ENCODE data around the gene BIK. TPM values are rescaled to one million over a fixed set of nuclear protein-coding genes. Genes with fewer than 3 reads are reported as not detected.

The BIK gene
- total RNA-seq, 1 experiment from 2014 or later = 3.2 TPM

- CTCF ChIA-PET = interaction anchor here (0.7 to 1.8 kb wide), 2 partner anchors 59 to 104 kb away, joined by 3 to 6 read pairs; no protein-coding TSS in a partner anchor
- POLR2A ChIA-PET = interaction anchor here (0.6 kb wide), 1 partner anchor 295 kb away, joined by 3 read pairs; no protein-coding TSS in a partner anchor
- H3K4me1 Mint-ChIP-seq = no peaks in the 10 kb centered on the region
- H3K4me3 Mint-ChIP-seq = no peak overlapping the region
- no peaks in the 10 kb centered on the region for H3K27me3 Mint-ChIP-seq (ENCODE audit: low read depth)
- no peaks in the 10 kb centered on the region for H3K9me3 Mint-ChIP-seq
- H3K36me3 Mint-ChIP-seq = peaks cover 44% of the 10 kb centered on the region
- ATAC-seq = no peak
- no peak overlapping the region for H3K27ac Mint-ChIP-seq
- TF ChIP-seq TCF7 (CRISPR knock-in tag; IDR thresholded peaks at IDR 0.05; ENCODE audit: low read depth) (no peak), MYBL2 (CRISPR knock-in tag; IDR thresholded peaks at IDR 0.05) (no peak), SMAD3 (CRISPR knock-in tag; IDR thresholded peaks at IDR 0.05; ENCODE audit: borderline replicate concordance) (no peak), ZNF416 (CRISPR knock-in tag; IDR thresholded peaks at IDR 0.05) (no peak), ZNF121 (CRISPR knock-in tag; IDR thresholded peaks at IDR 0.05) (no peak), ZSCAN18 (CRISPR knock-in tag; IDR thresholded peaks at IDR 0.05) (no peak), PREB (CRISPR knock-in tag; IDR thresholded peaks at IDR 0.05; ENCODE audit: borderline replicate concordance) (no peak), NFATC4 (CRISPR knock-in tag; IDR thresholded peaks at IDR 0.05) (no peak), ZBTB21 (CRISPR knock-in tag; IDR thresholded peaks at IDR 0.05; ENCODE audit: borderline replicate concordance) (no peak), ZMAT4 (CRISPR knock-in tag; IDR thresholded peaks at IDR 0.05) (no peak), CREB1 (CRISPR knock-in tag; IDR thresholded peaks at IDR 0.05) (no peak), GABPB1 (CRISPR knock-in tag; IDR thresholded peaks at IDR 0.05) (no peak), E2F1 (CRISPR knock-in tag; IDR thresholded peaks at IDR 0.05) (no peak)
- DNase-seq (ENCODE audit: low spot score) = no peak
These were observed 59.0 kb downstream of the BIK start for GRCh38 chr22:43169310-43170130.

- POLR2A ChIA-PET = interaction anchor here (0.6 kb wide), 1 partner anchor 296 kb away, joined by 3 read pairs; no protein-coding TSS in a partner anchor
- no peak for DNase-seq (ENCODE audit: low spot score)
- Mint-ChIP-seq H3K4me1 (no peaks in the 10 kb centered on the region), H3K27ac (peak overlapping the region; percentile 53; the same call in 1 of the 2 replicates), H3K4me3 (no peak overlapping the region), H3K9me3 (no peaks in the 10 kb centered on the region), H3K36me3 (peaks cover 44% of the 10 kb centered on the region), H3K27me3 (ENCODE audit: low read depth) (no peaks in the 10 kb centered on the region)
- ATAC-seq = no peak
- CTCF ChIA-PET = interaction anchor here (1.8 kb wide), 1 partner anchor 59 kb away, joined by 6 read pairs; no protein-coding TSS in a partner anchor
- TF ChIP-seq TEAD1 (CRISPR knock-in tag; IDR thresholded peaks at IDR 0.05) (no peak), RELA (CRISPR knock-in tag; IDR thresholded peaks at IDR 0.05; ENCODE audit: borderline replicate concordance) (no peak), E2F5 (CRISPR knock-in tag; IDR thresholded peaks at IDR 0.05) (no peak), FOXP4 (CRISPR knock-in tag; IDR thresholded peaks at IDR 0.05) (no peak), ZNF423 (CRISPR knock-in tag; IDR thresholded peaks at IDR 0.05) (no peak), ZNF532 (CRISPR knock-in tag; IDR thresholded peaks at IDR 0.05; ENCODE audit: borderline replicate concordance) (no peak), ZNF396 (CRISPR knock-in tag; IDR thresholded peaks at IDR 0.05; ENCODE audit: borderline replicate concordance) (no peak), CREB1 (CRISPR knock-in tag; IDR thresholded peaks at IDR 0.05) (no peak)
These were observed 59.6 kb downstream of the BIK start for GRCh38 chr22:43170131-43170480.

Measured in WTC11 (cell line).